RWPE1 (cell line): ENCODE results near the gene ARNT2.
A peak's percentile ranks its signal among the peaks of the same experiment; 100 is the strongest.

Source experiments
- CTCF ChIA-PET: fragments of 350-600 bp; sonication (Branson Sonifier 250); formaldehyde crosslinking; extraction: SDS; loops from one replicate; lab custom pipeline; 2021; lab: Yijun Ruan, JAX
- POLR2A ChIA-PET: fragments of 400-600 bp; formaldehyde crosslinking; extraction: SDS; loops from one replicate; lab custom pipeline; 2020; ENCODE audit warnings: antibody characterized with exemption; ENCODE audit not compliant: low non-redundant PET; lab: Yijun Ruan, JAX
- DNase-seq: peaks from one replicate; pipeline ENCODE4 v3.0.0; 2012; ENCODE audit warnings: low spot score
- H3K27ac ChIP-seq: fragments of 450-650 bp; 2 replicates; pipeline ENCODE4 v1.5.1; 2017
- TF ChIP-seq, protein P1 (sequence below): fragments of 450-650 bp; conservative IDR thresholded peaks from 2 replicates; pipeline ENCODE4 v1.5.1; 2017; ENCODE audit warnings: low read depth, mild to moderate bottlenecking

The ARNT2 gene

GRCh38 chr15:80404057-80404760 lies at the start of gene ARNT2:
Gene ARNT2 (plus strand): TSS chr15:80404382. CDS start chr15:80404516, 134 bp downstream.
- CTCF ChIA-PET = no interaction called here
- DNase-seq = peak; percentile 10

GRCh38 chr15:80367094-80367493 lies 37.1 kb upstream of the ARNT2 start:
- ChIA-PET CTCF (no interaction called here), POLR2A (no interaction called here)
- TF ChIP-seq, protein P1, sequence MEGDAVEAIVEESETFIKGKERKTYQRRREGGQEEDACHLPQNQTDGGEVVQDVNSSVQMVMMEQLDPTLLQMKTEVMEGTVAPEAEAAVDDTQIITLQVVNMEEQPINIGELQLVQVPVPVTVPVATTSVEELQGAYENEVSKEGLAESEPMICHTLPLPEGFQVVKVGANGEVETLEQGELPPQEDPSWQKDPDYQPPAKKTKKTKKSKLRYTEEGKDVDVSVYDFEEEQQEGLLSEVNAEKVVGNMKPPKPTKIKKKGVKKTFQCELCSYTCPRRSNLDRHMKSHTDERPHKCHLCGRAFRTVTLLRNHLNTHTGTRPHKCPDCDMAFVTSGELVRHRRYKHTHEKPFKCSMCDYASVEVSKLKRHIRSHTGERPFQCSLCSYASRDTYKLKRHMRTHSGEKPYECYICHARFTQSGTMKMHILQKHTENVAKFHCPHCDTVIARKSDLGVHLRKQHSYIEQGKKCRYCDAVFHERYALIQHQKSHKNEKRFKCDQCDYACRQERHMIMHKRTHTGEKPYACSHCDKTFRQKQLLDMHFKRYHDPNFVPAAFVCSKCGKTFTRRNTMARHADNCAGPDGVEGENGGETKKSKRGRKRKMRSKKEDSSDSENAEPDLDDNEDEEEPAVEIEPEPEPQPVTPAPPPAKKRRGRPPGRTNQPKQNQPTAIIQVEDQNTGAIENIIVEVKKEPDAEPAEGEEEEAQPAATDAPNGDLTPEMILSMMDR = no peak
- H3K27ac ChIP-seq = no peak overlapping the region
- no peak for DNase-seq

More at GRCh38 chr15:80404057-80404760, at the start of gene ARNT2:
- POLR2A ChIA-PET = no interaction called here
- TF ChIP-seq, protein P1 = no peak
- H3K27ac ChIP-seq = no peak within 1 kb of the TSS

DNA sequence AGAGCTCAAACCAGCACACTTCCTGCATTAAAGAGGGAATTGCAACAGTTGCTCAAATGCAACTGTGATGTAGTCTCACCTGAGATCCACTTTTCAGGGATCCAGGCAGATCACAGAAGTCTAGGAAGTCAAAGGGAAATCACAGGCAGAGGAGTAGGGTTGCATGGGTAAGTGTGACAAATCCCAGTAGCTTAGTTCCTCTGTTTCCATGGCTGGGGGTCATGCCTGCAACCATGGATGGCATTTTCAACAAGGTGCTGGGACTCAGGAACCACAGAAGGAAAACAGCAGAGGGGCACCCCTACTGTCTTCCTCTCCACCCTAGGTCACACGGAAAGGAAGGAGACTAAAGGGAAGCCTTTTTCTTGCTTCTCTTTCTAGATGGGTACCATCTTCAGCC lies 36.5 kb upstream of the ARNT2 start:
- ChIA-PET POLR2A (no interaction called here), CTCF (no interaction called here)
- no peak overlapping the region for H3K27ac ChIP-seq
- TF ChIP-seq, protein P1 = no peak
- DNase-seq = no peak

DNA sequence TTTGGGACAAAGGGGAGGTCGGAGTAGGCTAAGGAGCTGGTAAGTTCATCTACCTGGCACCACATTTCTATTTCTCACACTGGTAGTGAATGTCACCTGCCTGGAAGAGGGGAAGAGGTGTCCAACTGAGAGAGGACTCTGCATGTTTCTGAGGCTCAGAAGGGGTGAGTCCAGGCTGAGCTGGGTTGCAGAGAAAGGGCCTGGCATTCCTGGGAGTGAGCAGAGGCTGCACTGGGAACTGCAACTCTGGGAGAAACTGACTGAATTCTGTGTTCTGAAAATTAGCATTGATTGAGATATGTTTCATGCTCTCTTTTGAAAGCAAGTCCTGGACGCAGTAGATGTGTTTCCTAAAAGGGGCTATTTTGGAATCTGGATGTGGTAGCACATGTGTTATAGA lies 32.3 kb upstream of the ARNT2 start:
- TF ChIP-seq, protein P1 = no peak
- POLR2A ChIA-PET = no interaction called here

GRCh38 chr15:80374441-80374840 lies 29.7 kb upstream of the ARNT2 start:
- POLR2A ChIA-PET = no interaction called here

More for the DNA sequence above, 32.3 kb upstream of the ARNT2 start:
- H3K27ac ChIP-seq = no peak overlapping the region
- DNase-seq = no peak
- CTCF ChIA-PET = no interaction called here

DNA sequence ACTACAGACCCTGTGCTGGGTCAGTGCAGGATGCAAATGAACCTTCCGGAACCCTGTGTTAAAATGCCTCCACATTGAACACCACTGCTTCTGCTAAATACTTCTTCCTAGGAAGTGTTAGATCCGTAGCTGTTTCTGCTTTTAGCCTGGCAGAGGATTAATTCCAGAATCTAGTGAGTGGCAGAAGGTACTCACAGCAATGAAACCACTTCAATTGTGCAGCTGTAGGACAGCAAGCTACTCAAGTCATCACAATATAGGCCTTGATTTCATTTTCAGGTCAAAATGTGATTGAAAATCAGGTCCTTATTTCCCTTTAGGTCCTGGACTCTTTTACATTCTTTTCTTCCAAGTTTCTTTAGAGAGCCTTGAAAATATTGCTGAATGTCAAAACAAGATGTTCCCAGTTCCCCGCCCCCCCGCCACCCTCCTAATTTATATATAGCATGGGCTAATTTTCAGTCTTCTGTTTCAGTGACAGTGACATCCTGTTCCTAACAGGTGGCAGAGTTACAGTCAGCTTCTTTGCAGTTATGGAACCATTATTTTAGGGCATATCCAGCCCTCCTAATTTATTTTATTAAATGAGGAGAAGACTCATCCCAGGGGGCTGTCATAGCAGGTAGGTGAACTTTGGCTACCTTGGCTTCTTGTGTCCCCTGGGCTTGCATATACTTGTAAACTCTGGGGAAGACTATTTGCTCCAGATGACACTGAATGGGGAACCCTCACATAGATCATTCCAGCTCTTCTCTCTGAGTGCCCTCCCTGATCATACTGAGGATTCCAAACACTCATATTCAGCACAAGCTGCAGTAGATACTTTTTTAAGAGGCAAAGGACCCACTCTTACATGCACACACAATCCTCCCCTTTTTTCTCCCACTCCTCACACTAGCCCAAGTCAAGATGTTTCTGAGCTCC lies 28.0 kb upstream of the ARNT2 start:
- DNase-seq = no peak
- TF ChIP-seq, protein P1 = no peak
- CTCF ChIA-PET = interaction anchor here (0.8 kb wide), 1 partner anchor 1037 kb away, joined by 3 read pairs; no protein-coding TSS in a partner anchor
- H3K27ac ChIP-seq = no peak overlapping the region
- POLR2A ChIA-PET = no interaction called here

More at GRCh38 chr15:80374441-80374840, 29.7 kb upstream of the ARNT2 start:
- CTCF ChIA-PET = no interaction called here
- TF ChIP-seq, protein P1 = no peak
- DNase-seq = no peak
- H3K27ac ChIP-seq = no peak overlapping the region
